Mucosa of stomach (tissue), 1 donor: ENCODE results near the gene ERN2.

Experiments used
- H3K27me3 ChIP-seq: one replicate; pipeline ENCODE4 v1.7.0; 2013; ENCODE audit warnings: mild to moderate bottlenecking, low read length; ENCODE audit not compliant: control insufficient read depth, insufficient read depth
- H3K36me3 ChIP-seq: one replicate; pipeline ENCODE4 v1.7.0; 2013; ENCODE audit warnings: low read length; ENCODE audit not compliant: control insufficient read depth, insufficient read depth
- H3K4me1 ChIP-seq: one replicate; pipeline ENCODE4 v1.7.0; 2013; ENCODE audit warnings: mild to moderate bottlenecking, low read length; ENCODE audit not compliant: control insufficient read depth, insufficient read depth
- H3K4me3 ChIP-seq: one replicate; pipeline ENCODE4 v1.7.0; 2013; ENCODE audit warnings: low read length
- H3K9ac ChIP-seq: one replicate; pipeline ENCODE4 v1.7.0; 2013; ENCODE audit warnings: mild to moderate bottlenecking, low read length, moderate library complexity
- H3K9me3 ChIP-seq: one replicate; pipeline ENCODE4 v1.7.0; 2013; ENCODE audit warnings: mild to moderate bottlenecking, low read length, moderate library complexity; ENCODE audit not compliant: control insufficient read depth
- donor health status: Pancreatic carcinoma.

ERN2 gene

GRCh38 chr16:23679274-23679985 lies 33.6 kb downstream of the ERN2 start:
- no peaks in the 10 kb centered on the region for H3K27me3 ChIP-seq
- H3K9me3 ChIP-seq, result no peaks in the 10 kb centered on the region
- peaks cover 14% of the 10 kb centered on the region for H3K4me1 ChIP-seq
- peak overlapping the region; percentile 38 for H3K9ac ChIP-seq
- H3K4me3 ChIP-seq, result peak overlapping the region; percentile 45
- peaks cover 10% of the 10 kb centered on the region for H3K36me3 ChIP-seq

DNA sequence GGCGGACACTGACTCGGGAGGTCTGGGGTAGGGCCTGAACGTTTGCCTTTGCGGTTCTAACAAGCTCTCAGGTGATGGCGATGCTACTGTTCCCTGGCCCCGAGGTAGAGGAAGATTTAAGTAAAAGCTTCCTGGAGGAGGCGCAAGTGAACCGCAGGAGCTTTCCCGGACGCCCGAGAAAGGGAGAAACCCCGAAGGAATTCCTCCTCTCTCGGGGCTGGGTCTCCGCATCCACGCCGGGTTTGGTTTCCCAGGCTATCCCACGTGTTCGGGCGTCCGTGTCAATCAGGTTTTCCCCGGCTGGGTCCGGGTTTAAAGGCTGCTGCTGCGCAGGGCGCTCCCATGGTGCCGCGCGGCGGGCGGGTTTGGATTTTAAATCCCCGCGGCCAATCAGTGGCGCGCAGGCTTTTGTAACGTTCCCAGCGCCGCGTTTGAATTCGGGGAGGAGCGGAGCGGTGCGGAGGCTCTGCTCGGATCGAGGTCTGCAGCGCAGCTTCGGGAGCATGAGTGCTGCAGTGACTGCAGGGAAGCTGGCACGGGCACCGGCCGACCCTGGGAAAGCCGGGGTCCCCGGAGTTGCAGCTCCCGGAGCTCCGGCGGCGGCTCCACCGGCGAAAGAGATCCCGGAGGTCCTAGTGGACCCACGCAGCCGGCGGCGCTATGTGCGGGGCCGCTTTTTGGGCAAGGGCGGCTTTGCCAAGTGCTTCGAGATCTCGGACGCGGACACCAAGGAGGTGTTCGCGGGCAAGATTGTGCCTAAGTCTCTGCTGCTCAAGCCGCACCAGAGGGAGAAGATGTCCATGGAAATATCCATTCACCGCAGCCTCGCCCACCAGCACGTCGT lies 34.4 kb downstream of the ERN2 start, which contains the start of gene PLK1:
TSS of gene PLK1 (plus strand) at position 460 of the 844 bp plus-strand sequence. CDS start at position 504, 44 bp downstream.
- no peaks in the 10 kb centered on the region for H3K9me3 ChIP-seq
- no peaks in the 10 kb centered on the region for H3K27me3 ChIP-seq
- peak within 1 kb of the TSS; percentile 38 for H3K9ac ChIP-seq
- H3K4me3 ChIP-seq, result peak within 1 kb of the TSS; percentile 45
- peaks cover 10% of the 10 kb centered on the region for H3K36me3 ChIP-seq
- H3K4me1 ChIP-seq, result peaks cover 14% of the 10 kb centered on the region

- H3K4me3 ChIP-seq, result no peak overlapping the region
- no peaks in the 10 kb centered on the region for H3K27me3 ChIP-seq
- H3K4me1 ChIP-seq, result peaks cover 14% of the 10 kb centered on the region
- no peak overlapping the region for H3K9ac ChIP-seq
- peaks cover 7% of the 10 kb centered on the region for H3K36me3 ChIP-seq
- no peaks in the 10 kb centered on the region for H3K9me3 ChIP-seq
These were observed 36.0 kb downstream of the ERN2 start for GRCh38 chr16:23676924-23677480.

DNA sequence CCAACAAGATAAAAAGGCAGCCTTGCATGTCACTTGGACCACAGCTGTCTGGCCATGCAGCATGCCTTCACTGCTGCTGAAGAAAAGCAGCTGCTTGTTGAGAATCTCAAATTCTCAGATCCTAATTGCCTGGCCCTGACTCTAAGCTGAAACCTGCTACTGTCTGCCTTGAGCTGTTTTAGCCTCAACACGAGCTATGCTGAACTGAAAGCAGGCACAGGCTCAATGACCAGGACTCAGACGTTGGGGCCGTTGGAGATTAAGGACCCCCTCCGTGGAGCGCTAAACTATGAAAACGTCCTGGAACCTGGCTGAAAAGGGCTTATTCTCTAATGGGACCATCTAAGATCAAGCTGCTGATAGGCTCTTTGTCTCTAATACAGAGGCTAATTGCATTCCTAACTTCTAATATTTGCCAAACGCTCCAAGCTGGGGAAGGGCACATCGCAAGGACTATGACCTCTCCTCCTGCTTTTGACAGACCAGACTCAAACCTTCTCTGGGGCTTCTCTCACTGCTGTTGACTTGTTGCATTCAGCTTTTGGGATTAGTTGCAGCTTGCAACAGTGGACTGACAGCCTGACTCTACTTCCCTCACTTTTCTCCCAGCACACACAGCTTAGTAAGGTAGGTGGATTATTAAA lies 38.9 kb downstream of the ERN2 start:
- Histone ChIP-seq H3K9me3 (no peaks in the 10 kb centered on the region), H3K27me3 (no peaks in the 10 kb centered on the region), H3K4me3 (no peak overlapping the region), H3K9ac (no peak overlapping the region), H3K4me1 (peaks cover 23% of the 10 kb centered on the region), H3K36me3 (no peaks in the 10 kb centered on the region)

- Histone ChIP-seq H3K27me3 (no peaks in the 10 kb centered on the region), H3K9me3 (no peaks in the 10 kb centered on the region), H3K4me1 (peaks cover 19% of the 10 kb centered on the region), H3K9ac (no peak overlapping the region), H3K4me3 (peak overlapping the region; percentile 16), H3K36me3 (no peaks in the 10 kb centered on the region)
These were observed 42.8 kb downstream of the ERN2 start for GRCh38 chr16:23670137-23670776.

DNA sequence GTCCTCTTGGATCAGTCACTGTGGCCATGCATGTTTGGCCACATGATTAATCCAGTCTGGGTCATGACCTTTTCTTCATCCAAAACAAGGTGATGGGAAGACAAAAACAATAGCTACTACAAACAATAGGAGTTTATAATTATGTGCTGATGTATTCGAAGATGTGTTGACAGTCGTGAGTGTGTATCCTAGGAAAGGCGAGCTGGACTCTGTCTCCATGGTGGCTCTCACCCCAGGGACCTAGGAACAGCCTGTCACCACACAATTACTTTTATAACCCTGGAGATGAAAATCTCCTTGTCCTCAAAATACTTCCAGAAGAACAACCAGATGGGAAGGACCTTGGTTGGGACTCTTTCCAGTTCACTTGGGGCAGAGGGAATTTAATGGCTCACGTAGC lies 44.1 kb downstream of the ERN2 start:
- no peak overlapping the region for H3K4me3 ChIP-seq
- no peaks in the 10 kb centered on the region for H3K9me3 ChIP-seq
- no peaks in the 10 kb centered on the region for H3K27me3 ChIP-seq
- H3K36me3 ChIP-seq, result no peaks in the 10 kb centered on the region
- H3K9ac ChIP-seq, result no peak overlapping the region
- peaks cover 19% of the 10 kb centered on the region for H3K4me1 ChIP-seq

DNA sequence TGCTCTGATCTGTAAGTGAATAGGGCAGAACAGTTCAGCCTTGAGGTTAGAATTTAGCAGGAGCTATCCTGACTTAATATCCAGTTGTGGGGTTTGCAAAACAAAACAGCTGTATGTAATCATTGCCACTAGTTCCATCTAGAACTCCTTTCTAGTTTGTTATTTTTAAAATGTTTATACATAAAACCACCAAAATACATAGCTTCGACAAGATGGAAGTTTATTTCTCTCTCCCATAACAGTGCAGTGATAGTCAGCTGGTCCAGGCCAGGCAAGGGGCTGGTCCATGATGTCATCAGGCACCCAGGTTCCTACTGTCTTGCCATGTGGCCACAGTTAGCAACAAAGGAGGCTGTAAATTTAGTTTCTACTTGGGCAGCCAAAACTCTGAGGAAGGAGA lies 44.8 kb downstream of the ERN2 start:
- no peaks in the 10 kb centered on the region for H3K36me3 ChIP-seq
- no peak overlapping the region for H3K9ac ChIP-seq
- no peaks in the 10 kb centered on the region for H3K27me3 ChIP-seq
- peaks cover 19% of the 10 kb centered on the region for H3K4me1 ChIP-seq
- H3K4me3 ChIP-seq, result no peak overlapping the region
- no peaks in the 10 kb centered on the region for H3K9me3 ChIP-seq

DNA sequence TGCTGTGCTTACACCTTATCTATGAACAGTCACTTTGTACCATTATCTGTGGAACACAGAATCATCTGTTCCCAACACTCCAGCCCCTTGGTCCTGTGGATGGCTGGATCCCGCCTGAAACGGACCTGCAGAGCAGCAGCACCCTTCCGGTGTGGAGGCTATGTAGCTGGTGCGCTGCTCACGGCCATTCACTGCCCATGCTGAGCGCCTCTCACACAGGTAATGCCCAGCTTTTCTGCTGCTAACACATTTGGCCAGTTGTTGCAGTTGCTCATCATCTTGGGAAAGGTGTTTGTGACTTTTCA lies 45.7 kb downstream of the ERN2 start:
- Histone ChIP-seq H3K9ac (no peak overlapping the region), H3K27me3 (no peaks in the 10 kb centered on the region), H3K9me3 (no peaks in the 10 kb centered on the region), H3K4me1 (peaks cover 19% of the 10 kb centered on the region), H3K36me3 (no peaks in the 10 kb centered on the region), H3K4me3 (no peak overlapping the region)

GRCh38 chr16:23666571-23667354 lies 46.3 kb downstream of the ERN2 start:
- H3K9ac ChIP-seq, result no peak overlapping the region
- H3K4me3 ChIP-seq, result no peak overlapping the region
- H3K36me3 ChIP-seq, result no peaks in the 10 kb centered on the region
- no peaks in the 10 kb centered on the region for H3K27me3 ChIP-seq
- peaks cover 19% of the 10 kb centered on the region for H3K4me1 ChIP-seq
- H3K9me3 ChIP-seq, result no peaks in the 10 kb centered on the region

- Histone ChIP-seq H3K9ac (no peak overlapping the region), H3K27me3 (no peaks in the 10 kb centered on the region), H3K4me3 (no peak overlapping the region), H3K4me1 (no peaks in the 10 kb centered on the region), H3K36me3 (peaks cover 3% of the 10 kb centered on the region), H3K9me3 (no peaks in the 10 kb centered on the region)
These were observed 49.1 kb downstream of the ERN2 start for GRCh38 chr16:23663918-23664317.

DNA sequence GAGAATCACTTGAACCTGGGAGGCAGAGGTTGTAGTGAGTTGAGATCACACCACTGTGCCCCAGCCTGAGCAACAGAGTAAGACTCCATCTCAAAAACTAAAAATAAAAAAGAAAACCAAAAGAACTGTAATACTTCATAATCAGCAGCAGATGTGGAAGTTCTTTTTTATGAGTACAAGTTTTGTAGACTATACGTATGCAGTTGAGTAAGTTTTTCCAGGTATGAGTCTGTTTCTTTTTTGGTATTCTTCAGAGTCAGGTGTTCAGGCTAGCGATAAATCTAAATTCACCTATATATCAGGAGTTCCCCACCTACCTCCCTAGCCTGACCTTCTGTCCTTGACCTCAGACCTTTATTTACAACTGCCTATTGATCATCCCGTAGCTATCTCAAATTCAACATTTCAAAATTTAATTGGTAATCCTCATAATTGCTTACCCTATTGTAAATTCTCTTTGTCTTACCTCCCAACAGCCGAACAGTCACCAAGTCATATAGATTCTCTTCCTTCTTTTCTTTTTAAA lies 61.0 kb downstream of the ERN2 start:
- Histone ChIP-seq H3K4me3 (no peak overlapping the region), H3K9me3 (no peaks in the 10 kb centered on the region), H3K4me1 (no peaks in the 10 kb centered on the region), H3K27me3 (no peaks in the 10 kb centered on the region), H3K9ac (no peak overlapping the region), H3K36me3 (no peaks in the 10 kb centered on the region)
